RWPE1 (cell line): ENCODE results near the gene ADA.

Experiments
- CTCF ChIA-PET: fragments of 350-600 bp; sonication (Branson Sonifier 250); formaldehyde crosslinking; extraction: SDS; loops from one replicate; lab custom pipeline; 2021; lab: Yijun Ruan, JAX
- POLR2A ChIA-PET: fragments of 400-600 bp; formaldehyde crosslinking; extraction: SDS; loops from one replicate; lab custom pipeline; 2020; ENCODE audit warnings: antibody characterized with exemption; ENCODE audit not compliant: low non-redundant PET; lab: Yijun Ruan, JAX
- DNase-seq: peaks from one replicate; pipeline ENCODE4 v3.0.0; 2012; ENCODE audit warnings: low spot score
- H3K27ac ChIP-seq: fragments of 450-650 bp; 2 replicates; pipeline ENCODE4 v1.5.1; 2017
- CTCF ChIP-seq: fragments of 450-650 bp; conservative IDR thresholded peaks from 2 replicates; pipeline ENCODE4 v1.5.1; 2017; ENCODE audit warnings: low read depth, mild to moderate bottlenecking

ADA gene

GRCh38 chr20:44600758-44601201 lies 50.7 kb downstream of the ADA start:
- H3K27ac ChIP-seq = no peak overlapping the region
- ChIA-PET POLR2A (no interaction called here), CTCF (no interaction called here)

GRCh38 chr20:44600301-44600700 lies 51.2 kb downstream of the ADA start:
- CTCF ChIA-PET = no interaction called here
- no peak for DNase-seq
- no peak for TF ChIP-seq CTCF
- POLR2A ChIA-PET = no interaction called here
- H3K27ac ChIP-seq = no peak overlapping the region

More at GRCh38 chr20:44600758-44601201, 50.7 kb downstream of the ADA start:
- DNase-seq = no peak
- TF ChIP-seq CTCF = no peak

- no peak for TF ChIP-seq CTCF
- no peak overlapping the region for H3K27ac ChIP-seq
- DNase-seq = no peak
- ChIA-PET CTCF (interaction anchor here (0.7 to 3.2 kb wide), 2 partner anchors 10 to 1061 kb away, joined by 4 to 25 read pairs; no protein-coding TSS in a partner anchor), POLR2A (no interaction called here)
These were observed 51.8 kb downstream of the ADA start for GRCh38 chr20:44599715-44600114.

GRCh38 chr20:44598423-44599305 lies 52.8 kb downstream of the ADA start:
- ChIA-PET CTCF (interaction anchor here (0.6 to 3.2 kb wide), 3 partner anchors 9 to 1060 kb away, joined by 3 to 25 read pairs (median 4); no protein-coding TSS in a partner anchor), POLR2A (no interaction called here)
- no peak for DNase-seq
- no peak for TF ChIP-seq CTCF
- H3K27ac ChIP-seq = no peak overlapping the region

- H3K27ac ChIP-seq = no peak overlapping the region
- DNase-seq = no peak
- POLR2A ChIA-PET = no interaction called here
- CTCF ChIA-PET = interaction anchor here (0.5 to 3.2 kb wide), 3 partner anchors 9 to 45 kb away, joined by 3 to 25 read pairs (median 5); no protein-coding TSS in a partner anchor
- TF ChIP-seq CTCF = no peak
These were observed 53.6 kb downstream of the ADA start for GRCh38 chr20:44597930-44598329.

GRCh38 chr20:44597516-44597915 lies 54.0 kb downstream of the ADA start:
- no peak for DNase-seq
- no peak overlapping the region for H3K27ac ChIP-seq
- ChIA-PET CTCF (interaction anchor here (0.5 to 3.2 kb wide), 2 partner anchors 12 to 45 kb away, joined by 5 to 25 read pairs; no protein-coding TSS in a partner anchor), POLR2A (no interaction called here)
- no peak for TF ChIP-seq CTCF
